Middle frontal gyrus (tissue), 1 donor: ENCODE results near the gene SLC22A4.

Experiments
- DNase-seq: peaks from one replicate; pipeline ENCODE4 v3.0.0-alpha.2; 2015; ENCODE audit warnings: low spot score; ENCODE audit errors: extremely low spot score

SLC22A4 gene

DNA sequence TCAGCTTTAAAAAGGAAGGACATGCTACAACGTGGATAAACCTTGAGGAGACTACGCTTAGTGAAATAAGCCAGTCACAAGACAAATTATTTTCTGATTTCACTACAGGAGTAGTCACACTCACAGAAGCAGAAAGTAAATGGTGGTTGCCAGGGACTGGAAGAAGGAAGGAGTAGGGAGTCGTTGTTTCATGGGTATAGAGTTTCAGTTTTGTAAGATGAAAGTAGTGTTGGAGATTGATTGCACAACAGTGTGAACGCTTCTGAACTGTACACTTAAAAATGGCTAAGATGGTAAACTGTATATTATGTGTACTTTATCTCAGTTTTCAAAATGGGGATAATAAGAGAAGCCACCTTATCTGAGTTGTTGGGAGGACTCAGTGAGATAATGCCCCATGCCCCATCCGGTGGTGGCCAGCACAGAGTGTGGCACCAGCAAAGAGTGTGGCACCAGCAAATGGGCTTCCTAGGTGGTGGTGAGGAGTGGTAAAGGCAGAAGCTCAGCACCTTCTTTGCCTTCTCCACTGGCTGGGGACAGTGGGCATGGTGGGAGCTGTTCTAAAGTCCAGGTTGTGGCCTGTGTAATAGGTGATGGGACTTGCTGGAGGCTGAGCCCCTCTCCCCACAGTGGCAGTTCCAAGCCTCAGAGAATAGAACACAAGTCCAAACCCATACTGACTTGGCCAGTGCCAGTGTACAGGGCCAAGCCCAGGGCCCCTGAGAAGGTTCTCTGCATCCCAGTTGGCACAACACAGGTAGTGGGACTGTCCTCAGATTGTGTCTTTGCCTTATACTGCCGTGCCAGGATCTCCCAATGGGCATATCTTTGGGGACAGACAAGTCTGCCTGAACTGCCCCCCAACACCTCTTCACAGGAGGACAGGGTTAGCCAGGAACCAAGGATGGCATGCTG, 4.4 kb downstream of the SLC22A4 start:
- no peak for DNase-seq

DNA sequence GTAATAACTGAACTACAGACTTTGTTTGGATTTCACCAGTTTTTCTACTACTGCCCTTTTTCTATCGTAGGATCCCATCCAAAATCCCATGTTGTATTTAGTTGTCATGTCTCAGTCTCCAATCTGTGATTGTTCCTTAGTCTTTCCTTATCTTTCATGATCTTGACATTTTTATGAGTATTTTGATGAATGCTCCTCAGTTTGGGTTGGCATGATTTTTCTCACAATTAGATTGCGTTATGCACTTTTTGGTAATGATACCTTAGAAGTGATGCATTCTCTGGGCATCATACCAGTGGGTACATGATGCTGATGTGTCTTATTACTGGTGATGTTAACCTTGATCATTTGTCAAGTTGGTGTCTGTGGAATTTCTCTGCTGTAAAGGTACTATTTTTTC, 5.7 kb downstream of the SLC22A4 start:
- DNase-seq, result no peak

DNA sequence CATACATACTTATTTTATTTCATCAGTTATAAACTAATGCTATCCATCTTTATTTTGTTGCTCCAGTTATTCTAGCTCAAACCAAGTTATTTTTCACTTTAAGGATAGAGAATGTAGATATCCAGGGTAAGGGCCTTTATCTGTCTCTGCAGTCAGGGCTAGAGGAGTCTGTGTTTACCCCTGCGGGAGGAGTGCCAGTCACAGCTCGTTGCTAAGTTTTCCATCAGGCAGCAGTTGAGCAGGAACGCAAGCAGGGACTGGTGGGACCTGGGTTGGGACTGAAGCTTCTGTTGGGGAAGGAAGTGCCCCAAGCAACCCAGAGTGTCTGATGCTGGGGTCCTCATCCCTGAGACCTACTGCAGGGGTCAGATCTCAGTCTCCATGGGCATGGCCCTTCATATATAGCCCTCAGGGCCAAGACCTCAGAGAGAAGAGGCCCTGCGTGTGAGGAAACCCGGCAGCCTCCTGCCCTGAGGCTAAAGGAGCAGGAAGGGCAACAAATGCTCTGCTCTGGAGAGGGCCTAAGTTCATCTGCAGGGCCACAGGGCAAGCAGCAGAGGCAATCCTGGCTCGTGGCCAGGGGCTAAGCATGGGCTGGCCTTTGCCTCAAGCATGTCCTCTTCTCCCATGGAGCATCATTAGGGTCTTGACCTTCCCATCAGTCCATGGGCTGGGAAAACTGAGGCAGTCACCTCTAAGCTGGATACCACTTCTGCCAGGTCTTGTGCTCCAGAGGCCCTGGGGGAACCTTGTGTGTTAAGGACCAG, 6.6 kb downstream of the SLC22A4 start:
- DNase-seq, result no peak

DNA sequence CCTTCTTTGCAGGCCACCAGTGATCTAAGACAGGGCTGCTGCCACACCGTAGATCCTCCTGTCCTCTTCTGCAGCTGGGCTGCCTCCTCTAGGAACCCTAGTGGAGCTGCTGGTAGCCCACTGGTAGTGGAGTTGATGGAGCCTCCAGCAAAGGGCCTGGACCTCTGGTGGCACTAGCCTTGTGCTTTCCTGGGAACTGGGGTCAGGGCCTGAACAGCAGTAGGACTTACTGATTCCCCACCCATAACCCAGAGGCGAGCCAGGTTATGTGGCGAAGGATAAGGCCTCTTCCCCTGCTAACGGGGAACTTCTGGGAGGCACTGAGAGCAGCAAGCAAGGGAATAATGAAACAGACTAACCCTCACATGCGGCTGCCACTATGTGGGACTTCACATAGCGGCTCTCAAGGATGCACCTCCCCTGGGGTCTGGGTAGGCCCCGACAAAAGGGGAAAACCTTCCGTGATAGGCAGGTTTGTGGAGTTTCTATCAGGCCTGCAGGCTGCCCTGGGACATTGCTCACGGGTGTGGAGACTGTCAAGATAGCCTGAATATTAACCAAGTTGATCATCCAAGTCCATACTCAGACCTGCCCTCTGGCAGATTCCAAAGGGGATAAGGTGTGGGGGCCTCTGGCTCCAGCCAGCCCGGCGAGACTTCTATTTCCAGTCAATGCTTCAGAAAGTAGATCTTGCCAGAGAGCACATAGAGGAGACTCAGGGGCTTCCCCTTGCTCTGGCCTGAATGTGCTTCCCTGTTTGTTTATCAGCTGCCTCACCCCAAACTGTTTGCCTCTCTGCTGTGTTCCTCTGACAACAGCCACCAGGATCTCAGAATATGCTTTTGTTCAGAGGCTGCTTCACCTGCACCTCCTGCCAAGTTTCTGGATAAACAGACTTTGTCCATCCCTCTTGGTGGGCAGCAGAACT, 7.4 kb downstream of the SLC22A4 start:
- DNase-seq, result no peak

DNA sequence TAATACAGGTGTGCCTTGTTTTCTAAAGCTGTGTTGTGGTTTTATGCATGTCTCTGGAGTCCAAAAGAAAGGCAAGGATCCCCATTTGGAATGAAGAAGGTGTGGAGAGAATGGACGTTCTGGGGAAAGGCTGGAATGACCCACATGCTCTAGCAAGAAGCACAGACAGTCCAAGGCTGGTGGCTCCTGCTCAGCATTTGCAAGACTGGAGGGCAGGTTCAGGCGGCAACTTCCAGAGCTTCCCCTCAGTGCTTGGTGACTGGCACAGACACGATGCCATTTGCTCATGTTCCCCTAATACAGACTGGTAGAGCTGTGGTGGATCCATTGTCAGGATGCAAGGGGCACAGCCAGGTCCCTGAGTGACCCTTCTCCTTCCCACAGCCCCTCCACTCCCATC, 8.2 kb downstream of the SLC22A4 start:
- no peak for DNase-seq

DNA sequence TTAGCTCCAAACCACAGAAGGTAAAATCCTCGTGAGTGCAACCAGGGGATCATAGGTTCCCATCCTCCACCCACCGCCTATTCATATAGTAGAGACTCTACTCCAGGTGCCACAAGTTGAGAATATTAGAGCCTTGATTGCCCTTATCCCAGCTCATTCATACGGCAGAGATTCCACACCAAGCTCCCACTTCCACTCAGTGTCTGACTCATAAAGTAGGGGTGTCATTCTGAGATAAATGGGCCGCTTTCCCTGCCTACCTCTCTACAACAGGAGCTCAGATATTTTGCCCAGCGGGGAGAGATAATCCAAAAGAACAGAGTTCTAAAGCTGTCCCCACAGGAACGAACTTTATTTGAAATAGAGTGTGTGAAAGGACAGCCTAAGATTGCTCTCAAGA, 9.4 kb downstream of the SLC22A4 start:
- DNase-seq, result no peak

DNA sequence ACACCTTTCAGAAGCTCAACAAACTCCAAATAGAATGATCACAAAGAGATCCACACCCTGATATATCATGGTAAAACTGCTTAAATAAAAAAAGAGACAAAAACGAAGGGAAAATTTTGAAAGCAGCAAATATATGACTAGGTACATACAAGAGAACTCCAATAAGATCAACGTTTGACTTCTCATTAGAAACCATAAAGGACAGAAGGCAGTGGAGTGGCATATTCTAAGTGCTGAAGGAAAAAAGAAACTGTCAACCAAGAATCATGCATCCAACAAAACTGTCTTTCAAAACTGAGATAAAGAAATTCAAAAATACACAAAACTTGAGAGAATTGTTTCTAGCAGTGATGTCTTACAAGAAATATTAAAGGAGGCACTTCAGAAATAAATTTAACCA, 11.2 kb downstream of the SLC22A4 start:
- no peak for DNase-seq

DNA sequence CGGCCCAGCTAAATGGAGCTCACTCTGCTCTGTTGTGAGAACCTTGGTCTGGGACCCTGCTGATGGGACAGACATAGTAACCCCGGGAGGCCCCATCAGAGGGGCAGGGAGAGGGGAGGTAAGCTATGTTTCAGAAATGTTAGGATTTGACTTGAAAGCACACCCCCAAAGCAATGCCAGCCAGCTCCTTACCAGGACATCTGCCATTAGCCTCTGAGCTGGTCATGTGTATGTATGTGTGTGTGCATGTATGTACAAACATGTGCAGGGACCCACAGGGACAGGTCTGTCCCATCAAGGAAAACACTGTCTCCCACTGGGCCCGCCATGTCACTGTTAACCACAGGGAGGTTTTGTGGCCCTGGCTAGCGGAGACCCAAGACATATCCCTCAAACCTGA, 14.5 kb downstream of the SLC22A4 start:
- no peak for DNase-seq

DNA sequence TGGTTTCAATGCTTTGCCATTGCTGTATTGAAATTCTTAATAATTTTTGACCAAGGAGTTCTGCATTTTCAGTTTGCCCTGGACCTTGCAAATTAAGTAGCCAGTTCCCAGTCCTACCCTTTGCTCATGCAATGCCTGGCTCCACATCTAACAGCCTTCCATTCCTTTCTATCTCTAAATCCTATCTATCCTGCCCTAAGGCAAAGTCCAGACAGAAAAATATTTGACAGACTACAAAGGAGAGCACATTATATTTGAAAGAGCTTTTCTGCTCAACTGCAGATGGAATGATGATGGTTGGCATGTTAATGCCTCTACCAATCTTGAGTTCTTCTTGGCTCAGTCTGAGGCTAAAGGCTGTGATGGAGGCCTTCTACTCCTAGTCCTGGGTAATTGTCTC, 15.5 kb downstream of the SLC22A4 start:
- no peak for DNase-seq

DNA sequence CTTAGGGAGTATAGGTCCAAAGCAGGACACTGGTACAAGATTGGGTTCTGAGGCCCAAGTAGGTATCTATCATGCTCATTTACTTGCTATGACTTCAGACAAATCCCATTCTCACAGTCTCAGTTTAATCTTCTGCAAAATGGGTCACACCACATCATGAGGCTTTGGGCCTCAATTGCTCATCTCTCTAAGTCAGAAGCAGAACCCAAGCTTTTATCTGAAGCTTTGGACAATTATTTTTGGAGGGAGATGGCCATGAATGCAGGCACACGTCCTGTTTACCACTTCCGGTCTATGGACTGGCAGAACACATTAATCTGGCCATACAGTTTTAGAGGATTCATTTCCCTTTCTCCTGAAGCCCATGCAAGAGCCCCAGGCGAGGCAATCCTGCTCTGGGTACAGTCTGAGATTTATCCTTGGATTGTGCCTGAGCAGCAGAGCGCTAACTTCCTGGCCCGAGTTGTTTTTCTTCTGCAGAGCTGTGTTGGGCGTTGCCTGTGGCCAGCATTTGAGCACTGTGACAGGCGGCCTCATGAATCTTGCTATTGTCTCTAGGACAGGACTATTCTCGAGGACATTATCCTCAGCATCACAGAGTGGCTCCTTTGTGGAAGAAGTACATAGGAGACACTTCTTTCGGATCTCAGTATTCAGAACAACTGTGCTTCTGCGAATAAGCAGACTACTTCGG, 16.1 kb downstream of the SLC22A4 start:
- DNase-seq, result no peak

DNA sequence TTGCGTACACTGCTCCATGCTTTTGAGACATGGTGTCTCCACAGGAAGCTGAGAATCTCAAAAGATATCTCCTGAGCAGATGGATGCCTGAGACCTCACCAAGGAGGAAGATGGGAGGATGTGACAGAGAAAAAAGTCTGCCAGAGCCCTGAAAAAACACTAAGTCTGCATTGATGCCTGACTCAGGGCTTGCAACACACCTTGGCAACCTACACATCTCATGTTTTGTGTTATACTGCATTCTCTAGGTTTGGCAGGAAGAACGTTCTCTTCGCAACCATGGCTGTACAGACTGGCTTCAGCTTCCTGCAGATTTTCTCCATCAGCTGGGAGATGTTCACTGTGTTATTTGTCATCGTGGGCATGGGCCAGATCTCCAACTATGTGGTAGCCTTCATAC, 19.2 kb downstream of the SLC22A4 start:
- DNase-seq, result no peak

DNA sequence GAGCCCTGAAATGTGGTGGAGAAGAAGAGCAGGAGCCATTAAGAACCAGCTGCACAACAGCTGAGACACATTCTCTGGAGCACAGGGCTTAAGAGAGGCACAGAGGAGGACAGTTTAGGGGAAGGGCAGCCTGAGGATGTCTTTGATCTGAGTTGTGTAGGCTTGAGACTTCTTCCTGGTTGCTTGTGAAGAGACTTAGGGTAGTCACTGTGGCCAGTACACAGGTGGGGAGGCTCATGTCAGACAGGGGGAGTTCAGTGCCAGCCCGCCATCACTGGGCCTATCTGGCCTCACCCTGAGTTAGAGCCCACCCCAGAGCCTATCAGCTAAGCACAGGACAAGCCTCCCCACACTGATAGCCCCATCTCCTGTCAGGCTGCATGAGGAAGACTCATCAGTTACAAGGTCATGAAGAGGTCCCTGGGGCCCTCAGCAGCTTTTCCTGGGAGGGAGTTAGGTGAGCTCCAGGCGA, 19.8 kb downstream of the SLC22A4 start:
- no peak for DNase-seq

DNA sequence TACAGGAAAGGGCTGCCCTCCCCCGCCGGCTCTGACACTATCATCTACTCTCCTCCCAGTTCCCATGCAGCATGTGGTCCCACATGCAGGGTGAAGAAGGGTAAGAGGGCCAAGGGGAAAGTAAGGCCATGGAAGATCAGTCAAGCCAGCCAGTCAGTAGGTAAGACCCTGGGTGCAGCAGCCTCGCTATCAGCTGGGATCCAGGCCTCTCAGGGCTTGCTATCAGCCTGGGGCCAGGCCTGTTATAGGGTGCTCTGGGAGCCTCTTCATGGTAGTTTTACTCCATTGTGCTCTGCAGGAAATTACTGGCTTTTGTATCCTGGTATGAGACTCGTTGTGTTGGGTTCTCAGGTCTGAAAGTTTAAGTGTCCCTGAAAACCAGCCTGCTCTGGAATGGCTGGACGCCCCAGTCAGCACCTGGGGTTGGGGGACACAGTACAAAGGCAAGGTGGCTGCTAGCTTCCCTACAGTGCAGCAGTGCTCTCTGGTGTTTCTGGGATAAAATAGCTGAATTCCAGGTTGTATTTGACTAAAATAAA, 21.4 kb downstream of the SLC22A4 start:
- DNase-seq, result no peak

DNA sequence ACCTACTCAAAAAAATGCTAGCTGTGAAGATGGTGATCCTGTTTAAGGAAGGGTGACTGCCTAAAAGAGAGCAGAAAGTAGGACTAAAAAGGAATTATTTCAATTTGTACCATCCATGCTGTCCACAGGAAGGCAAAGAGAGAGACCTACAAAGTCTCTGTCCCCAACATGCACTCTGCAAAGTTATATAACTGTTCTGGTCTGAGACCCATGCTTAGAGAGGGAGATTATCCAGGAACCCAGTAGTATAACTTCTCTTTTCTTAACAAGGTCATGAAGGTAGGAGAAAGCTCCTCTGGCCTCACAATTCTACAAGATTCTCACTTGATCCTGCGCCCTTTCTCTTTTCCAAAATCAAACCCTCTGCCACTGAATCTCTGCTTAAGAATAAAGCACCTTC, 25.8 kb downstream of the SLC22A4 start:
- DNase-seq, result no peak

DNA sequence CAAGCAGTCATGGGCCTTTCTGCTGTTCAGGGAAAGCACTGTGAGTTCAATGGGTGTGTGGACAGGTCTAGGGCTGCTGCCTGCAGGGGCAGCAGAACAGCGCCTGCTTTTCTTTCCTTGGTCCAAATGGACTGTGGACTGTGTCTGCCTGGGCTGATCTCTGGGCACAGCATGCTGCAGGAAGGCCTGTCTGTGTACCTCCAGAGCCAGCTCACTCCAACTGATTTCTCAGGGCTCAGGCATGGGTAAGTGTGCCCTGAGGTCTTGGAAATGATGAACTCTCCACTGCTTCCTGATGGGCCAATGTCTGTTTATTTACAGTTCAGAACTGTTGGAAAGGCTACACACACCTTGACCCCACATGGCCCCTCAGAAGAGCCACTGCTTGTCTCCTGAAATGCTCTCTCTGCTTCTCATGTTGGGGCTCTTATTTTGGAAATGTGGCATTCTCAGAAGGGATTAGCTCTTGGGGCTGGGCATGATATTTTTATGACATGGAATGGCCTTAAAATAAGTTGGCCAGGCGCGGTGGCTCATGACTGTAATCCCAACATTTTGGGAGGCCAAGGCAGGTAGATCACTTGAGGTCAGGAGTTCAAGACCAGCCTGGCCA, 27.0 kb downstream of the SLC22A4 start:
- no peak for DNase-seq

DNA sequence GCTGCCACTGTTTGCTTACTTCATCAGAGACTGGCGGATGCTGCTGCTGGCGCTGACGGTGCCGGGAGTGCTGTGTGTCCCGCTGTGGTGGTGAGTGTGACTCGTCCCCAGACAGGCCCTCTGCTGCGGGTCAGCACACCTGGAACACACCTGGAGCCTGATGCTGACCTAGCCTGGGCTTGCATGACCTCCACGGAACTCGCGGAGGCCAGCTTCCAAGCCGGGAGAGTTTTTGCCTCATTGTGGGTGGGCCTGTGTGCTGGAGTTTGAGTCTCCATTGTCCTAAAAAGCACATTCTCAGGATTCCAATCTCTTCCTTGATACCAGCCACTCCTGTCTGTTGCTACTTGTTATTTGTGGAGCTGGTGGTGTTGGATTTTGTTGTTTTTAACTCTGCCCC, 28.1 kb downstream of the SLC22A4 start:
- DNase-seq, result no peak

DNA sequence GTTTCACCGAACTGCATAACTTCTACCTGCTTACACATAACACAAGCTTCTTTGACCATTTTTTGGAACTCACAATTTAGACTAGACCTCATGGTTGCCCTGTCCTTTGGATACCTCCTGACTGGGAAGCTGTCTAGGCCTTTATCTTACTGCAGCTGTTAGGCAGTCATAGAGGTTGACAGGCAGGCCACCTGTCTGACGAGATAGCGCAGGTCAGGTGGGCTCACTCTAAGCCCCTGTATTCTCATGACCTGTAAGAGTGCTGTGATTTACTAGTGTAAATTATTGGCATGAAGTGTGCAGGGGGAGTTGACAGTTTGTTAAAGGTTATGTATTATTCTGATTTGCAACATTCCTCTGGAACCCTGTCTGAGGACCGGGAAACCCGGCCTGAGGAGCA, 29.0 kb downstream of the SLC22A4 start:
- no peak for DNase-seq

DNA sequence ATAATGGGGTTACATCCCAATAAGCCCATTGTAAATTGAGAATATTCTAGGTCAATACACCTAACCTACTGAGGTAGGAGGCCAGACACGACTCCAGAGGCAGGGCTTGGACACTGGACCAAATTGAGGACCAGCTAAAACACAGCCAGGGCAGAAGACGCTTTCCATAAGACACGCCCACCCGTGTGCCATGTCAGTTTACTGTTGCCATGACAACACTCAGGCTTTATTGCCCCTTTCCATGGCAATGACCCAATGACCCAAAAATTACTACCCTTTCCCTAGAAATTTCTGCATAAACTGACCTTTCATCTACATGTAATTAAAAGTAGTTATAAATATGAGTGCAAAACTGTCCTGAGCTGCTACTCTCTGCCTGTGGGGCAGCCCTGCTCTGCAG, 31.5 kb downstream of the SLC22A4 start:
- DNase-seq, result no peak

DNA sequence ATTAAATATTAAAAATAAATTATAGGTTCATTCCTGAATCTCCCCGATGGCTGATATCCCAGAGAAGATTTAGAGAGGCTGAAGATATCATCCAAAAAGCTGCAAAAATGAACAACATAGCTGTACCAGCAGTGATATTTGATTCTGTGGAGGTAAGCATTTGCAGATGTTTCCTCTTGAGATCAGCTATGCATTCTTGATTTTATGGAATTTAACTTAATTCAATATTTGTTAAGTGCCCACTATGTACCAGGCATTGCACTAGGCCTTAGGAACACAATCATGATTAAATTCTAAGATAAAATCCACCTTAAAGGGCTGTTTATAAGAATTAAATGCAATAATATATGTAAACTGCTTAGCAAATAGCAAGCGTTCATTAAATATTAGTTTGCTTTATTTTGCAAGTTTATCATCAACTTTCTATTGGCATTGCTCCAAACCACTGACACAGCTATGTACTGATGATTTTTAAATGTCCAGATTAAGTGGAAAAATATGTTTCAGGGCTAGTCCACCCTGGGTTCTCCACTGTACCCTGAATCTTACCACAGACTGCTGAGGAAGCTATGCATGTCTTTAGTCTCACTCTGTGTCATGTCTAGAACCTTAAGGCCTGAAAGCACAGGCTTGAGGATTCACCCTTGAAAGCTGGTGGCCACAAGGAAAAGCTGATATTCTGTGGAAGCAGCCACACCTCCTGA, 33.2 kb downstream of the SLC22A4 start:
- DNase-seq, result no peak

DNA sequence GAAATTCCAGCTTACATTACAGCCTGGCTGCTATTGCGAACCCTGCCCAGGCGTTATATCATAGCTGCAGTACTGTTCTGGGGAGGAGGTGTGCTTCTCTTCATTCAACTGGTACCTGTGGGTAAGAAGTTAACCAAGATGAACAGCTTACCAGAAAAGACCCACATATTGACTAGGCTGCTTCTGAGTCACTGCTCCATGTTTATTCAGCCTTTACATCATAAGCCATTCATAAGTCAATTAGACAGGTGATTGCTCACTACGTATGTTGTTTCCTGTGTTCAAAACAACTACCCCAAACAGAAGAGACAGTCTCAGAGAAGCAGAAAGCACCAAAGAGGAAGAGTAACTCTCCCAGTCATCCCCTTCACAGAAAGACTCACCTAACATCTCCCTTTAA, 40.6 kb downstream of the SLC22A4 start:
- DNase-seq, result no peak
